Stomach (tissue), 4 donors: Measurements from ENCODE around the gene U2AF1L4.

Experiments
- EP300 ChIP-seq: sonication (generic); formaldehyde crosslinking; IDR thresholded peaks from one replicate; pipeline ENCODE4 v1.6.1; 2017; ENCODE audit warnings: antibody characterized with exemption
- POLR2A ChIP-seq, 4 donors: fragments of 450-650 bp; IDR thresholded peaks; one replicate each; pipeline ENCODE4 v1.6.1; 2016; ENCODE audit warnings: antibody characterized with exemption in 4 of 4, control low read depth in 2 of 4, mild to moderate bottlenecking in 1 of 4, moderate library complexity in 1 of 4
- POLR2AphosphoS5 ChIP-seq, 3 donors: sonication (generic); formaldehyde crosslinking; IDR thresholded peaks; one replicate each; pipeline ENCODE4 v1.6.1; 2016; ENCODE audit warnings: antibody characterized with exemption in 3 of 3
- TF ChIP-seq, protein P1 (sequence below), 7 experiments: fragments of 450-650 bp in 4 of 7; fragments of 200-600 bp in 3 of 7; sonication (generic) in 3 of 7; IDR thresholded peaks; one replicate each; pipeline ENCODE4 v1.5.1; 2016 to 2019; ENCODE audit warnings: antibody characterized with exemption in 7 of 7, control low read depth in 2 of 7, mild to moderate bottlenecking in 1 of 7

DNA sequence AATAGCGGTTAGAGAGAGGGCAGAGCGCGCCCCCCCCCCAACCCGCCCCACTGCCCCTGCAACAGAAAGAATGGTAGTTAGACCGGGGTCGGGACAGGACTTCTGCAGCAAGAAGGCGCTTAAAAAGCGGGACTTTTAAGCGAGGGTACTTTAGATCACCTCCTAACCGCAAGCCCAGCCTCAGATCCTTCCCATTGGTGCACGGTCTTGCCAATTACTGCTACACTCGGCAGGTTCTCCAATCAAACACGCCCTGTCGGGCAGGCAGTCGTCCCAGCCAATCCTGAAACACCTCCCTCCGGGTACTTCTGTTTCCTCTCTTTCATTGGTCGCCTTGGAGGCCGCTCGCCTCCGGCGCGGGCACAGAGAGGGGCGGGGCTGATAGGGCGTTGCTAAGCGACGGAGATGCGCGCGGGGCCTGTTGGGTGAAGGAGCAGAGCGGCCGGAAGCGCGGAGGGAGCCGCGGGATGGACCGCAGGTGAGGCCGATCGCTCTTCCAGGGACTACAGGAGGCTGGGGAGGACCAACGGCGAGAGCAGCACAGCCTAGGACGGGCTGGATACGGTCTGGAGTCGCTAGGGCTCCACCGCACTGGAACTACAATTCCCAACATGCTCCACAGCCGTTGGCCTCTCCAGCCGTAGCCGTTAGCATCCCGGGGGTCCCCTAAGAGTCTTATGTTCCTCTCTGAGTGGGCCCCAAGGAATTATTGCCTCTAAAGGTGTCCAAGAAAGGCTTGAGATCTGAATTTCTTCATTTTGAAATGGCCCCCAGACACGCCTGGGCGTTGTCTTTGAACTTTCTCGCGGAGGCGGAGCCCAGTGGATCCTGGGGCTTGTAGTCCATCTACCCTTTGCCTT, 12.8 kb upstream of the U2AF1L4 start, which contains the start of gene PROSER3:
- TF ChIP-seq, protein P1, sequence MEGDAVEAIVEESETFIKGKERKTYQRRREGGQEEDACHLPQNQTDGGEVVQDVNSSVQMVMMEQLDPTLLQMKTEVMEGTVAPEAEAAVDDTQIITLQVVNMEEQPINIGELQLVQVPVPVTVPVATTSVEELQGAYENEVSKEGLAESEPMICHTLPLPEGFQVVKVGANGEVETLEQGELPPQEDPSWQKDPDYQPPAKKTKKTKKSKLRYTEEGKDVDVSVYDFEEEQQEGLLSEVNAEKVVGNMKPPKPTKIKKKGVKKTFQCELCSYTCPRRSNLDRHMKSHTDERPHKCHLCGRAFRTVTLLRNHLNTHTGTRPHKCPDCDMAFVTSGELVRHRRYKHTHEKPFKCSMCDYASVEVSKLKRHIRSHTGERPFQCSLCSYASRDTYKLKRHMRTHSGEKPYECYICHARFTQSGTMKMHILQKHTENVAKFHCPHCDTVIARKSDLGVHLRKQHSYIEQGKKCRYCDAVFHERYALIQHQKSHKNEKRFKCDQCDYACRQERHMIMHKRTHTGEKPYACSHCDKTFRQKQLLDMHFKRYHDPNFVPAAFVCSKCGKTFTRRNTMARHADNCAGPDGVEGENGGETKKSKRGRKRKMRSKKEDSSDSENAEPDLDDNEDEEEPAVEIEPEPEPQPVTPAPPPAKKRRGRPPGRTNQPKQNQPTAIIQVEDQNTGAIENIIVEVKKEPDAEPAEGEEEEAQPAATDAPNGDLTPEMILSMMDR (IDR thresholded peaks at IDR 0.05), result peak in 1 of 7 experiments; percentile 7
- no peak for TF ChIP-seq POLR2A (IDR thresholded peaks at IDR 0.05)
- no peak for TF ChIP-seq EP300
- TF ChIP-seq POLR2AphosphoS5 (IDR thresholded peaks at IDR 0.05), result peak; percentile 77 to 88 (median 87)
